Aorta (tissue), 5 donors: ENCODE results near the gene SPA17. TPM values are rescaled to one million over a fixed set of nuclear protein-coding genes. Genes with fewer than 3 reads are reported as not detected.

Source experiments
- ATAC-seq: fragments of 200-7000 bp; cut with Tn5 transposase; one replicate; pipeline ENCODE4 v1.9.1; 2022; ENCODE audit warnings: moderate library complexity; ENCODE audit not compliant: low FRiP score
- DNase-seq, 2 donors: peaks; one replicate each; pipeline ENCODE4 v3.0.0-alpha.2; 2020
- H3K27ac ChIP-seq, 2 donors: one replicate each; pipeline ENCODE4 v1.5.1; 2013; ENCODE audit warnings: low read length in 2 of 2, mild to moderate bottlenecking in 2 of 2, moderate library complexity in 2 of 2, control low read depth in 1 of 2, inconsistent platforms in 1 of 2, low read depth in 1 of 2
- H3K27me3 ChIP-seq, 2 donors: one replicate each; pipeline ENCODE4 v1.6.1; 2013; ENCODE audit warnings: control low read depth in 1 of 2, low read length in 1 of 2, mild to moderate bottlenecking in 1 of 2, moderate library complexity in 1 of 2; ENCODE audit not compliant: insufficient read depth in 2 of 2, control insufficient read depth in 1 of 2
- H3K36me3 ChIP-seq, 2 donors: one replicate each; pipeline ENCODE4 v1.6.1; 2013; ENCODE audit warnings: control low read depth in 1 of 2, low read length in 1 of 2, mild to moderate bottlenecking in 1 of 2; ENCODE audit not compliant: insufficient read depth in 2 of 2, control insufficient read depth in 1 of 2
- H3K4me1 ChIP-seq, 2 donors: one replicate each; pipeline ENCODE4 v1.6.1; 2013; ENCODE audit warnings: low read length in 2 of 2, control low read depth in 1 of 2, mild to moderate bottlenecking in 1 of 2, moderate library complexity in 1 of 2; ENCODE audit not compliant: insufficient read depth in 2 of 2, control insufficient read depth in 1 of 2
- H3K4me3 ChIP-seq, 2 donors: one replicate each; pipeline ENCODE4 v1.5.1; 2013; ENCODE audit warnings: low read length in 2 of 2, control low read depth in 1 of 2, mild to moderate bottlenecking in 1 of 2
- H3K9me3 ChIP-seq: one replicate; pipeline ENCODE4 v1.6.1; 2013; ENCODE audit warnings: mild to moderate bottlenecking, low read length; ENCODE audit not compliant: control insufficient read depth
- whole genome bisulfite sequencing, 2 donors: extraction: QIAGEN DNeasy Blood & Tissue Kit; methylation state at CpG; one replicate each; pipeline ENCODE4 v1.1.7; 2013; 5-methylcytosine and 5-hydroxymethylcytosine counted together
- intact Hi-C, 2 donors: fragments of 100-400 bp; cut with DNase I; formaldehyde crosslinking; loops; one replicate each; pipeline versions ENCODE4 v1.14.2 to v1.15.0; 2022
- long read RNA-seq, 2 donors: library from polyadenylated mRNA; unstranded; transcript quantifications; one replicate each; pipeline ENCODE4 v2.0.0, GENCODE V29; 2020 to 2021
- polyA plus RNA-seq, 2 donors: library from polyadenylated mRNA; stranded (reverse); fragments of 200-250 nt; gene quantifications; one replicate each; pipeline ENCODE4 v1.2.3, GENCODE V29; 2013
- total RNA-seq, 2 donors: library from RNA; stranded (reverse); fragmentation: NEBNext Ultra II Directional; extraction: Animal tissue kit (Norgen Biotek cat#: 25700); gene quantifications; one replicate each; pipeline ENCODE4 v1.2.1, GENCODE V29; 2021
- donor health status: healthy with polysubstance abuse.
- donor health status: Bipolar disorder and iron deficiency.
- donor health status: DM: no; HTN: no; CAD: no.
- donor health status: DM: no; HTN: no; CAD: no.
- donor health status: DM: yes; HTN: yes; CAD: no.

Gene SPA17
- total RNA-seq (1 to 10 TPM; 2.7 to 3.9 TPM), polyA plus RNA-seq (1 to 10 TPM; 4.8 to 7.1 TPM)
- long read RNA-seq, donor 1, partial matches to known transcripts, result 0 of 5 reads
- long read RNA-seq, donor 1, other reads (novel, unspliced or antisense), result 1 of 5 reads
- long read RNA-seq, donor 2, partial matches to known transcripts, result 0 of 1 reads
- long read RNA-seq, donor 2, other reads (novel, unspliced or antisense), result 1 of 1 reads

- intact Hi-C loops, result loop anchor here (1.0 to 10.0 kb wide), 3 partner anchors 69 to 121 kb away; no protein-coding TSS in a partner anchor
- H3K36me3 ChIP-seq, result no peaks in the 10 kb centered on the region
- ATAC-seq (peak; percentile 99), DNase-seq (peak; percentile 97 to 99)
- peak within 1 kb of the TSS; percentile 31 to 84 for H3K27ac ChIP-seq
- no peaks in the 10 kb centered on the region for H3K9me3 ChIP-seq
- H3K27me3 ChIP-seq, result no peaks in the 10 kb centered on the region
- WGBS, 2 donors, result 0 to 1% methylated on average over 55 to 58 of the region's 58 CpGs
- H3K4me3 ChIP-seq, result peak within 1 kb of the TSS; percentile 66 to 79
- no peaks in the 10 kb centered on the region for H3K4me1 ChIP-seq
These were observed at the start of gene SPA17, which contains the start of gene SIAE for GRCh38 chr11:124673333-124674167. SPA17 (plus strand) TSS chr11:124673904; CDS start chr11:124675265, 1,361 bp downstream. SIAE (minus strand) TSS chr11:124673739; CDS start chr11:124673708, 31 bp downstream.

DNA sequence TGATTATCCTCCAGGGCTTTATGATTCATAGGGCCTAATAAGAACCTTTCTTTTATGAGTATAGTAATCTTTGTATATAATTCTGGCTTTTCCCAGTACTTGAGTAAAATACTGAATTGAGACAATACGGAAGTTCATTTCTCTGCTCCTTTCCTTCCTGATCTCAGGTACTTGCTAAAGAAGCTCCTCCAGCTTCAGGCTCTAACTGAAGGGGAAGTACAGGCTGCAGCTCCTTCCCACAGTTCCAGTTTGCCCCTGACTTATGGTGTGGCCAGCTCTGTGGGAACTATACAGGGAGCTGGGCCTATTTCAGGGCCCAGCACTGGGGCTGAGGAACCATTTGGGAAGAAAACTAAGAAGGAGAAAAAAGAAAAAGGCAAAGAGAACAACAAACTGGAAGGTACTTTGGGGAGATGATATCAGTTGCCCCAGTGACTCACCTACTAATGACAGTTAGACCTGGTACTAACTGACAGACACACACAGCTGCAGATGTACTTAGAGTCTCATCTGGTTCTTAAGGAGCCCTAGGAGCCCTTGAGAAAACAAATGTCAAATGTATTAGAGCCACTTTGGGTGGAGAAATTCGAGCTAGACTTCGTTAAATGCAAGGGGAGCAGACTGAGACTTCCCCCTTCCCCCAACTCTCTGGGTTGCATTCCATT lies 48.1 kb upstream of the SPA17 start:
- Histone ChIP-seq H3K27me3 (no peaks in the 10 kb centered on the region), H3K27ac (no peak overlapping the region), H3K4me3 (no peak overlapping the region), H3K36me3 (peaks cover 3 to 9% of the 10 kb centered on the region in 2 donors), H3K4me1 (no peaks in the 10 kb centered on the region), H3K9me3 (no peaks in the 10 kb centered on the region)
- ATAC-seq (no peak), DNase-seq (no peak)
- intact Hi-C loops, result no loop called here
- 76 to 79% methylated on average over 3 of the region's 3 CpGs for WGBS, 2 donors

DNA sequence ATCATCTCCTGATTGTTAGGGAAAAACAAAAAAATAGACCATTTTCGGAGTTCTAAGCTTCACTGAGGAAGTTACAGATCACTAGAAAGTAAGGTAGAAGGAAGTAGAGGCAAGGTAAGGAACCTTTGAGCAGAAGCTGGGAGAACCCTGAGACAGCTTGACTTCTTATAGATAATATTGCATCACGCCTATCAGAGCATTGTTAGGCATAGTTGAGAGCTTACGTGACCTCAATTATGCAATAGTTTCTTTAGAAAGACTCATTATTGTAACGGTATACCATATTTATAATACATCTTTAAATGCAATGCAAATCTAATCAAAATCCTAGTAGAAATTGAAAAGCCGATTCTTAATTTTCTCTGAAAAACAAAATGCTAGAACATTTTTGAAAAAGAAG lies 46.2 kb upstream of the SPA17 start:
- no peaks in the 10 kb centered on the region for H3K4me1 ChIP-seq
- WGBS, 2 donors, result 90 to 91% methylated on average over 5 of the region's 5 CpGs
- peaks cover 6 to 13% of the 10 kb centered on the region in 2 donors for H3K36me3 ChIP-seq
- no peaks in the 10 kb centered on the region for H3K9me3 ChIP-seq
- no peaks in the 10 kb centered on the region for H3K27me3 ChIP-seq
- H3K4me3 ChIP-seq, result no peak overlapping the region
- ATAC-seq (no peak), DNase-seq (no peak)
- no peak overlapping the region for H3K27ac ChIP-seq
- intact Hi-C loops, result no loop called here

DNA sequence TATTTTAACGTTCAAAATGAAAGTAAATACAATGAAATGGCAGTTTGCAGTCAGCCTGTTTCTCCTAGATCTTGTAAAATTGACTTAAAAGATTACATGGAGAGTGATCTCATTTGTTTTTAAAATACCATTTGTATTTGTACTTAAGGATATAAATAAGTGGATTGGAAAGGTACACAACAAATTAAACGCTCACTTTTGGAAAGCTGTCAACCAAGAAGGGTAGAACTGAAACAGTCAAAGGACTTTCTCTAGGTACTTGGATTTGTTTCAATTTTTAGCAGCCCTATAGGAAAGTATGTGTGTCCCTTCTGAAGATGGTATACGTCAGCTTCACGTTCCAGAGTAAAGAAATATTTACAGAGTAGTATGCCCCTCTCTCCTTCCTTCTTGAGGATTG lies 43.7 kb upstream of the SPA17 start:
- no peaks in the 10 kb centered on the region for H3K27me3 ChIP-seq
- intact Hi-C loops, result no loop called here

DNA sequence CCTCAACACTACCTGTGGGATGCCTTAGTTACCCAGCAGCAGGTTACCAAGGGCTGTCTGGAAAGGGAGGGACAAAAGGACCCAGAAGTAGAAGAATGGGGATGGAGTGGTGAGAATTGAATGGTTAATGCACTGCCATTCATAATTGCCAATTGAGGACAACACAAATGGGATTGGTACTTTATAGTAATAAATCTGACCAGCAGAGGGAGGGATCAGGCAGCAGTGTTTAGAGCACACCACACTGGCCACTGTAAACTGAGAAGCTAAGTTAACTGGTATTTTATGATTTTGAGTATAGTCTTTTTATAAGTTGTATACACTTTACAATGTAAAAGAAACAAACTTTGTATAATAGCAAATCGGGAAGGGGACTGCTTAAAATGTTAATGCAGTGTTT lies 40.3 kb upstream of the SPA17 start:
- 16 to 21% methylated on average over 1 of the region's 1 CpG for WGBS, 2 donors
- no peak for DNase-seq
- Histone ChIP-seq H3K27me3 (no peaks in the 10 kb centered on the region), H3K27ac (no peak overlapping the region), H3K9me3 (no peaks in the 10 kb centered on the region), H3K4me1 (peaks cover 0 to 4% of the 10 kb centered on the region in 2 donors), H3K4me3 (no peak overlapping the region), H3K36me3 (peaks cover 8% of the 10 kb centered on the region in 2 donors)
- no peak for ATAC-seq
- intact Hi-C loops, result no loop called here

More for the DNA sequence above, 43.7 kb upstream of the SPA17 start:
- WGBS, 2 donors, result 56 to 63% methylated on average over 4 of the region's 4 CpGs
- DNase-seq (no peak), ATAC-seq (no peak)
- no peak overlapping the region for H3K4me3 ChIP-seq
- peaks cover 0 to 2% of the 10 kb centered on the region in 2 donors for H3K4me1 ChIP-seq
- no peak overlapping the region for H3K27ac ChIP-seq
- H3K36me3 ChIP-seq, result peaks cover 9 to 15% of the 10 kb centered on the region in 2 donors
- no peaks in the 10 kb centered on the region for H3K9me3 ChIP-seq

DNA sequence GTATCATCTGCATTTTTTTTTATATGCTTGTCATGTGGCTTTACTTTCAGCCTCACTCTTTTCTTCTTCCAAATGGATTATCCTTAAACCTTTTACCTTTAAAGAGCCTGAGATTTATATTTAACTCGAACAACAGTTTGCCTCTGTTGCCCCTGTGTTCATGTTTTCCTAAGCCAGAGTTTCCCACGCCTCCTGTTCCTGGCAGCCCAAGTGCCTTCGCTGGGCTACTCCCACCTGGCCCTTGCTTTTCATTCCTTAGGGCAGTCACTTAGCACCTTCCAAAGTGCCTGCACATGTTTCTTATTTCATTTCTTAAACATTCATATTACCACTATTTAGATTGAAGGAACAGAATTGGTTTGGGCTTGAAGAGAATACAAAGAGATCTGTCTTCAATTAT lies 37.8 kb upstream of the SPA17 start:
- WGBS, 2 donors, result 7 to 10% methylated on average over 3 of the region's 3 CpGs
- no peak for DNase-seq
- peaks cover 4 to 10% of the 10 kb centered on the region in 2 donors for H3K36me3 ChIP-seq
- H3K4me1 ChIP-seq, result peaks cover 0 to 4% of the 10 kb centered on the region in 2 donors
- no peaks in the 10 kb centered on the region for H3K9me3 ChIP-seq
- no peak for ATAC-seq
- intact Hi-C loops, result no loop called here
- no peaks in the 10 kb centered on the region for H3K27me3 ChIP-seq
- H3K4me3 ChIP-seq, result no peak overlapping the region
- H3K27ac ChIP-seq, result no peak overlapping the region

DNA sequence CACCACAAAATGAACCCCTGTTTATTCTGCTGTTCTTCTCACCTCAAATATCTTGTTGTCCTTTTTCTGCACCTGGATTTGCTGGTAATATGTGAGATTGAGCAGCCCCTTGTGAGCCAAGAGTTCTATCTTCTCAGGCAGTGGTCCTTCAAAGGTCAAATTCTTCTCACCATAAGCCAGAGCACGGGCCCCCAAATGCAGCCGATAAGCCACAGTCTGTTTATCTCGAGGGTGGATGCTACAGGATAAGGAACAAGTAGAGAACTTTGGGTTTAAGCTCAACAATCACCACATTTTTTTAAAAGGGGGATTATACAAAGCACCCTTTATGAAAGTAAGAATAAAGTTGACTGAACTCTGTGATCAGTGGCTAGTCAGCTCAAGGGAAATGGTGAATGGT lies 35.2 kb upstream of the SPA17 start:
- WGBS, 2 donors, result 79 to 81% methylated on average over 3 of the region's 3 CpGs
- Histone ChIP-seq H3K9me3 (no peaks in the 10 kb centered on the region), H3K27ac (no peak overlapping the region), H3K36me3 (peaks cover 0 to 5% of the 10 kb centered on the region in 2 donors), H3K27me3 (no peaks in the 10 kb centered on the region), H3K4me1 (peaks cover 0 to 4% of the 10 kb centered on the region in 2 donors), H3K4me3 (no peak overlapping the region)
- intact Hi-C loops, result no loop called here
- DNase-seq, result no peak
- ATAC-seq, result no peak

GRCh38 chr11:124639186-124639585 lies 34.5 kb upstream of the SPA17 start:
- H3K4me1 ChIP-seq, result peaks cover 0 to 4% of the 10 kb centered on the region in 2 donors
- no peak overlapping the region for H3K4me3 ChIP-seq
- ATAC-seq (no peak), DNase-seq (no peak)
- H3K27me3 ChIP-seq, result no peaks in the 10 kb centered on the region
- peaks cover 0 to 5% of the 10 kb centered on the region in 2 donors for H3K36me3 ChIP-seq
- H3K9me3 ChIP-seq, result no peaks in the 10 kb centered on the region
- intact Hi-C loops, result no loop called here
- H3K27ac ChIP-seq, result no peak overlapping the region
- WGBS, 2 donors, result 75 to 76% methylated on average over 1 of the region's 1 CpG
